Measurements from ENCODE around the gene SFSWAP. TPM values are rescaled to one million over a fixed set of nuclear protein-coding genes. Genes with fewer than 3 reads are reported as not detected.

SFSWAP gene
- total RNA-seq, 1 donor from 2014 or later = 81.2 TPM

- no peaks in the 10 kb centered on the region for H3K9me3 Mint-ChIP-seq (ENCODE audit: unreplicated experiment)
- peaks cover 5% of the 10 kb centered on the region for H3K36me3 Mint-ChIP-seq (ENCODE audit: unreplicated experiment)
- H3K4me3 Mint-ChIP-seq (ENCODE audit: unreplicated experiment) = no peak overlapping the region
- H3K4me1 Mint-ChIP-seq (ENCODE audit: low read depth, unreplicated experiment) = peaks cover 3% of the 10 kb centered on the region
- H3K27ac Mint-ChIP-seq (ENCODE audit: unreplicated experiment) = no peak overlapping the region
- TF ChIP-seq CTCF (IDR thresholded peaks at IDR 0.05; ENCODE audit: partially characterized antibody, unreplicated experiment) = no peak
- DNase-seq = no peak
- H3K27me3 Mint-ChIP-seq (ENCODE audit: unreplicated experiment) = no peaks in the 10 kb centered on the region
These were observed 18.5 kb downstream of the SFSWAP start for GRCh38 chr12:131729254-131729955.

GRCh38 chr12:131732996-131733615, 22.2 kb downstream of the SFSWAP start:
- no peak for TF ChIP-seq CTCF (IDR thresholded peaks at IDR 0.05; ENCODE audit: partially characterized antibody, unreplicated experiment)
- DNase-seq = no peak
- H3K9me3 Mint-ChIP-seq (ENCODE audit: unreplicated experiment) = no peaks in the 10 kb centered on the region
- no peak overlapping the region for H3K4me3 Mint-ChIP-seq (ENCODE audit: unreplicated experiment)
- H3K36me3 Mint-ChIP-seq (ENCODE audit: unreplicated experiment) = peaks cover 10% of the 10 kb centered on the region
- H3K27ac Mint-ChIP-seq (ENCODE audit: unreplicated experiment) = no peak overlapping the region
- H3K27me3 Mint-ChIP-seq (ENCODE audit: unreplicated experiment) = no peaks in the 10 kb centered on the region
- no peaks in the 10 kb centered on the region for H3K4me1 Mint-ChIP-seq (ENCODE audit: low read depth, unreplicated experiment)

- Mint-ChIP-seq H3K27ac (ENCODE audit: unreplicated experiment) (no peak overlapping the region), H3K9me3 (ENCODE audit: unreplicated experiment) (no peaks in the 10 kb centered on the region), H3K27me3 (ENCODE audit: unreplicated experiment) (no peaks in the 10 kb centered on the region), H3K4me3 (ENCODE audit: unreplicated experiment) (no peak overlapping the region), H3K36me3 (ENCODE audit: unreplicated experiment) (peaks cover 10% of the 10 kb centered on the region), H3K4me1 (ENCODE audit: low read depth, unreplicated experiment) (no peaks in the 10 kb centered on the region)
- DNase-seq = no peak
- TF ChIP-seq CTCF (IDR thresholded peaks at IDR 0.05; ENCODE audit: partially characterized antibody, unreplicated experiment) = no peak
These were observed 23.0 kb downstream of the SFSWAP start for GRCh38 chr12:131733874-131734273.

GRCh38 chr12:131734336-131735152, 23.7 kb downstream of the SFSWAP start:
- DNase-seq = no peak
- H3K4me1 Mint-ChIP-seq (ENCODE audit: low read depth, unreplicated experiment) = no peaks in the 10 kb centered on the region
- TF ChIP-seq CTCF (IDR thresholded peaks at IDR 0.05; ENCODE audit: partially characterized antibody, unreplicated experiment) = no peak
- H3K36me3 Mint-ChIP-seq (ENCODE audit: unreplicated experiment) = peaks cover 10% of the 10 kb centered on the region
- H3K9me3 Mint-ChIP-seq (ENCODE audit: unreplicated experiment) = no peaks in the 10 kb centered on the region
- no peak overlapping the region for H3K27ac Mint-ChIP-seq (ENCODE audit: unreplicated experiment)
- no peak overlapping the region for H3K4me3 Mint-ChIP-seq (ENCODE audit: unreplicated experiment)
- no peaks in the 10 kb centered on the region for H3K27me3 Mint-ChIP-seq (ENCODE audit: unreplicated experiment)

- DNase-seq = no peak
- no peak for TF ChIP-seq CTCF (IDR thresholded peaks at IDR 0.05; ENCODE audit: partially characterized antibody, unreplicated experiment)
- Mint-ChIP-seq H3K4me1 (ENCODE audit: low read depth, unreplicated experiment) (no peaks in the 10 kb centered on the region), H3K27me3 (ENCODE audit: unreplicated experiment) (no peaks in the 10 kb centered on the region), H3K27ac (ENCODE audit: unreplicated experiment) (no peak overlapping the region), H3K4me3 (ENCODE audit: unreplicated experiment) (no peak overlapping the region), H3K36me3 (ENCODE audit: unreplicated experiment) (peaks cover 10% of the 10 kb centered on the region), H3K9me3 (ENCODE audit: unreplicated experiment) (no peaks in the 10 kb centered on the region)
These were observed 24.2 kb downstream of the SFSWAP start for GRCh38 chr12:131735153-131735456.

Measured in glutamatergic neuron (in vitro differentiated cells).